Nephron (organoid): ENCODE data around the gene DNAH7.

ENCODE experiments used
- H3K27ac Mint-ChIP-seq, 3 experiments: 2 replicates each; pipeline ENCODE4 v1.8.0; 2020; ENCODE audit warnings: mixed read lengths in 3 of 3, mild to moderate bottlenecking in 2 of 3, moderate library complexity in 1 of 3
- H3K27me3 Mint-ChIP-seq: 2 replicates; pipeline ENCODE4 v1.8.0; 2021; ENCODE audit warnings: low read depth, mild to moderate bottlenecking, moderate library complexity, mixed read lengths
- H3K36me3 Mint-ChIP-seq: 2 replicates; pipeline ENCODE4 v1.8.0; 2020; ENCODE audit warnings: low read depth, mixed read lengths
- H3K4me1 Mint-ChIP-seq: 2 replicates; pipeline ENCODE4 v1.8.0; 2020; ENCODE audit warnings: mixed read lengths
- H3K4me3 Mint-ChIP-seq, 3 experiments: 2 replicates each; pipeline ENCODE4 v1.8.0; 2020; ENCODE audit warnings: mild to moderate bottlenecking in 3 of 3, mixed read lengths in 3 of 3, moderate library complexity in 2 of 3
- H3K9me3 Mint-ChIP-seq: 2 replicates; pipeline ENCODE4 v1.8.0; 2020; ENCODE audit warnings: mixed read lengths
- CTCF ChIP-seq, 3 experiments: fragments of 200-600 bp; sonication (generic); IDR thresholded peaks; one replicate each; pipeline ENCODE4 v1.5.0; 2021; ENCODE audit warnings: antibody characterized with exemption in 3 of 3; ENCODE audit not compliant: unreplicated experiment in 3 of 3

The DNAH7 gene

GRCh38 chr2:195782156-195782555, 286.5 kb downstream of the DNAH7 start:
- Mint-ChIP-seq H3K27me3 (no peaks in the 10 kb centered on the region), H3K36me3 (peaks cover 3% of the 10 kb centered on the region)

DNA sequence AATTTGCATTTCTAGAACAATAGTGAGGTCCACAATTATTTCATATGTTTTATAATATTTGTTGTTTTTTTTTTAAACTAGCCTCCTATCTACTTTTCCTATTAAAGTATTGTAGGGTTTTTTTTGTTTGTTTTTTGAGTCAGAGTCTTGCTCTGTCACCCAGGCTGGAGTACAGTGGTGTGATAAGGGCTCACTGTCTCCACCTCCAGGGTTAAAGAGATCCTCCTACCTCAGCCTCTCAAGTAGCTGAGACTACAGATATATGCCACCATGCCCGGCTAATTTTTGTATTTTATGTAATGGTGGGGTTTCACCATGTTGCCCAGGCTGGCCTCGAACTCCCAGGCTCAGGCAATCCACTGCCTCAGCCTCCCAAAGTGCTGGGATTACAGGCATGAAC, 289.1 kb downstream of the DNAH7 start:
- TF ChIP-seq CTCF (IDR thresholded peaks at IDR 0.05; ENCODE audit: unreplicated experiment in 3 of 3), result no peak
- H3K27ac Mint-ChIP-seq, result no peak overlapping the region
- H3K27me3 Mint-ChIP-seq, result no peaks in the 10 kb centered on the region
- H3K4me1 Mint-ChIP-seq, result no peaks in the 10 kb centered on the region
- no peaks in the 10 kb centered on the region for H3K36me3 Mint-ChIP-seq
- no peak overlapping the region for H3K4me3 Mint-ChIP-seq
- no peaks in the 10 kb centered on the region for H3K9me3 Mint-ChIP-seq

More at GRCh38 chr2:195782156-195782555, 286.5 kb downstream of the DNAH7 start:
- no peak overlapping the region for H3K4me3 Mint-ChIP-seq
- no peaks in the 10 kb centered on the region for H3K9me3 Mint-ChIP-seq
- no peak for TF ChIP-seq CTCF (IDR thresholded peaks at IDR 0.05; ENCODE audit: unreplicated experiment in 3 of 3)
- no peaks in the 10 kb centered on the region for H3K4me1 Mint-ChIP-seq
- no peak overlapping the region for H3K27ac Mint-ChIP-seq

DNA sequence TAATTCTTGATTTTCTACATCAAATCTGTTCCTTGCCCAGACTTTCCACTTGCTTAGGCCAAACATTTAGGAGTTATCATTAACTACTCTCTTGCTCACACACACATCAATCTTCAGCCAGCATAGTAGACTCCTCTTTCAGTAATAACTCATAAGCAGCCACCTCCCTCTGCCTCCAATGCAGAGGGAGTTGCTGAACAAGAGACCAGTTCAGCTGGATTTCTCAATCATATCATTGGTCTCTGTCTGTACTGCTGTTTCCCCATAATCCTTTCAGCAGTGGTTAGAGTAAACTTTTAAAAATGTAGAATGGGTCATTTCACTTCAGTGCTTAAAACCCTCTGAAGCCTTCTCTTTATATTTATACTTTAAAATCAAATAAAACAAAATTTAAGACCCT, 298.7 kb downstream of the DNAH7 start:
- no peaks in the 10 kb centered on the region for H3K27me3 Mint-ChIP-seq
- TF ChIP-seq CTCF (IDR thresholded peaks at IDR 0.05; ENCODE audit: unreplicated experiment in 3 of 3), result no peak
- H3K9me3 Mint-ChIP-seq, result peaks cover 11% of the 10 kb centered on the region
- H3K4me1 Mint-ChIP-seq, result no peaks in the 10 kb centered on the region
- H3K36me3 Mint-ChIP-seq, result peaks cover 10% of the 10 kb centered on the region
- H3K27ac Mint-ChIP-seq, result no peak overlapping the region
- no peak overlapping the region for H3K4me3 Mint-ChIP-seq

DNA sequence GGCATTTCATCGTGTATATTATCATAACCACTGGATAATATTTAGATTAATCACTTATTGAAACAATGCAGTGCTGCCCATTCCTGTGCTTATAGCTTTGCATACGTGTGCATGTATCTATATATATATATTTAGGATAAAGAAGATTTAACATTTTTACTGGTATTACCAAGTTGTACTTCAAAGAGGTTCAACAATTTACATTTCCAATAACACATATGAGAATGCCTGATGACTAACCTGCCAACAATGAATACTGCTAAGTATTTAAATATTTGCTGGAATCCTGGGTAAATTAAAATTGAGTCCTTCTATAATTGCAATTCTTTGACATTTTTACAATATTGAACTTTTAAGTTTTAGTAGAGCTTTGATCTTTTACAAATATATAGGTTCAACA, 300.2 kb downstream of the DNAH7 start:
- no peaks in the 10 kb centered on the region for H3K27me3 Mint-ChIP-seq
- H3K9me3 Mint-ChIP-seq, result peaks cover 20% of the 10 kb centered on the region
- no peak overlapping the region for H3K4me3 Mint-ChIP-seq
- peaks cover 16% of the 10 kb centered on the region for H3K36me3 Mint-ChIP-seq
- H3K27ac Mint-ChIP-seq, result no peak overlapping the region
- H3K4me1 Mint-ChIP-seq, result no peaks in the 10 kb centered on the region
- TF ChIP-seq CTCF (IDR thresholded peaks at IDR 0.05; ENCODE audit: unreplicated experiment in 3 of 3), result no peak

DNA sequence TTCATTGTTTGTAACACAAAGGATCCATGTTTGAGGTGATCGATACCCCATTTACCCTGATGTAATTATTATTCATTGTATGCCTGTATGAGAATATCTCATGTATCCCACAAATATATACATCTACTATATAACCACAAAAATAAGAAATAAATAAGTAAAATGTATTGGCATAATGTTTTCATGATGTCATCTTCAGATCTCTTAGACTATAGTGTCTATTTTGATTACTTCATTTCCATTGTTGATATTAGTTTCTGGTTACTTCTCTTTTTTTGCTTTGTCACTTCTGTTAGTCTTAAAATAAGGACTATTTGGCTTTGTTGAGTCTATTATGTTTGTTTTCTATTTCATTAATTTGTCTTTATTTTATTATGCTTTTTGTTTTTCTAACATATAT, 301.9 kb downstream of the DNAH7 start:
- peaks cover 33% of the 10 kb centered on the region for H3K9me3 Mint-ChIP-seq
- H3K4me3 Mint-ChIP-seq, result no peak overlapping the region
- H3K27me3 Mint-ChIP-seq, result no peaks in the 10 kb centered on the region
- TF ChIP-seq CTCF (IDR thresholded peaks at IDR 0.05; ENCODE audit: unreplicated experiment in 3 of 3), result no peak
- H3K36me3 Mint-ChIP-seq, result peaks cover 21% of the 10 kb centered on the region
- H3K4me1 Mint-ChIP-seq, result no peaks in the 10 kb centered on the region
- H3K27ac Mint-ChIP-seq, result no peak overlapping the region

GRCh38 chr2:195763866-195764265, 304.8 kb downstream of the DNAH7 start:
- H3K27me3 Mint-ChIP-seq, result no peaks in the 10 kb centered on the region
- no peak overlapping the region for H3K27ac Mint-ChIP-seq
- H3K36me3 Mint-ChIP-seq, result peaks cover 15% of the 10 kb centered on the region
- H3K4me1 Mint-ChIP-seq, result no peaks in the 10 kb centered on the region
- peaks cover 39% of the 10 kb centered on the region for H3K9me3 Mint-ChIP-seq
- no peak overlapping the region for H3K4me3 Mint-ChIP-seq
- no peak for TF ChIP-seq CTCF (IDR thresholded peaks at IDR 0.05; ENCODE audit: unreplicated experiment in 3 of 3)
